WTC11 (cell line): ENCODE measurements around the gene KCTD3. TPM values are rescaled to one million over a fixed set of nuclear protein-coding genes. Genes with fewer than 3 reads are reported as not detected.

ENCODE experiments used
- ATAC-seq: fragments of 200-7000 bp; cut with Tn5 transposase; 2 replicates; pipeline ENCODE4 v1.10.0; 2021; ENCODE audit warnings: mild to moderate bottlenecking, moderate library complexity
- CTCF ChIA-PET: fragments of 300-600 bp; sonication (Branson Sonifier 250); formaldehyde crosslinking; loops from one replicate; lab custom pipeline; 2021; ENCODE audit warnings: antibody characterized with exemption; lab: Charles Lee
- POLR2A ChIA-PET: fragments of 350-600 bp; sonication (Branson Sonifier 250); formaldehyde crosslinking; loops from one replicate; lab custom pipeline; 2021; ENCODE audit warnings: antibody characterized with exemption; lab: Charles Lee
- DNase-seq: peaks from one replicate; pipeline ENCODE4 v3.0.0; 2021; ENCODE audit warnings: low spot score
- H3K27ac Mint-ChIP-seq: 2 replicates; pipeline ENCODE4 v1.8.0; 2021; ENCODE audit warnings: mixed read lengths
- H3K27me3 Mint-ChIP-seq: 2 replicates; pipeline ENCODE4 v1.8.0; 2021; ENCODE audit warnings: low read depth, mild to moderate bottlenecking, moderate library complexity, mixed read lengths
- H3K36me3 Mint-ChIP-seq: 2 replicates; pipeline ENCODE4 v1.8.0; 2021; ENCODE audit warnings: mixed read lengths
- H3K4me1 Mint-ChIP-seq: 2 replicates; pipeline ENCODE4 v1.8.0; 2022; ENCODE audit warnings: mixed read lengths
- H3K4me3 Mint-ChIP-seq: 2 replicates; pipeline ENCODE4 v1.8.0; 2021; ENCODE audit warnings: mild to moderate bottlenecking, moderate library complexity, mixed read lengths
- H3K9me3 Mint-ChIP-seq: 2 replicates; pipeline ENCODE4 v1.8.0; 2021; ENCODE audit warnings: mixed read lengths
- FOXJ3 ChIP-seq: sonication (generic); formaldehyde crosslinking; IDR thresholded peaks from 2 replicates; pipeline ENCODE4 v1.9.0; 2021; ENCODE audit warnings: missing genetic modification reagents, mild to moderate bottlenecking, borderline replicate concordance
- MXD4 ChIP-seq: fragments of 250-450 bp; sonication (Bioruptor Pico); IDR thresholded peaks from 2 replicates; pipeline ENCODE4 v1.8.0; 2021; ENCODE audit warnings: mild to moderate bottlenecking, moderate library complexity, borderline replicate concordance
- OVOL2 ChIP-seq: fragments of 250-450 bp; sonication (Bioruptor Pico); IDR thresholded peaks from 2 replicates; pipeline ENCODE4 v1.9.0; 2021; ENCODE audit warnings: mild to moderate bottlenecking, borderline replicate concordance
- PRRX2 ChIP-seq: fragments of 250-450 bp; sonication (Bioruptor Pico); IDR thresholded peaks from 2 replicates; pipeline ENCODE4 v1.8.0; 2021; ENCODE audit warnings: mild to moderate bottlenecking
- SMAD3 ChIP-seq: sonication (generic); formaldehyde crosslinking; IDR thresholded peaks from 2 replicates; pipeline ENCODE4 v1.8.0; 2022; ENCODE audit warnings: missing genetic modification reagents, mild to moderate bottlenecking, borderline replicate concordance
- SMAD4 ChIP-seq: sonication (generic); formaldehyde crosslinking; IDR thresholded peaks from 2 replicates; pipeline ENCODE4 v1.8.0; 2022; ENCODE audit warnings: mild to moderate bottlenecking, missing genetic modification reagents
- ZNF263 ChIP-seq: sonication (generic); formaldehyde crosslinking; IDR thresholded peaks from 2 replicates; pipeline ENCODE4 v1.8.1; 2022; ENCODE audit warnings: low read depth, mild to moderate bottlenecking, moderate library complexity, missing genetic modification reagents
- ZNF416 ChIP-seq: fragments of 250-450 bp; sonication (Bioruptor Pico); IDR thresholded peaks from 2 replicates; pipeline ENCODE4 v1.9.0; 2021; ENCODE audit warnings: mild to moderate bottlenecking, inconsistent platforms
- ZNF671 ChIP-seq: fragments of 250-450 bp; sonication (Bioruptor Pico); IDR thresholded peaks from 2 replicates; pipeline ENCODE4 v1.8.0; 2021; ENCODE audit warnings: mild to moderate bottlenecking
- total RNA-seq: library from RNA; stranded (reverse); gene quantifications from 3 replicates; pipeline ENCODE4 v1.2.3, GENCODE V29; 2021
- TF ChIP-seq, protein P1 (sequence below): sonication (generic); formaldehyde crosslinking; IDR thresholded peaks from 2 replicates; pipeline ENCODE4 v1.8.1; 2022; ENCODE audit warnings: low read depth, missing genetic modification reagents, borderline replicate concordance
- TF ChIP-seq, protein P2 (sequence below): fragments of 200-600 bp; IDR thresholded peaks from 2 replicates; pipeline ENCODE4 v1.8.0; 2022; ENCODE audit warnings: antibody characterized with exemption
- TF ChIP-seq, protein P3 (sequence below): sonication (generic); formaldehyde crosslinking; IDR thresholded peaks from 2 replicates; pipeline ENCODE4 v1.8.1; 2022; ENCODE audit warnings: mild to moderate bottlenecking, missing genetic modification reagents, moderate library complexity, borderline replicate concordance
- TF ChIP-seq, protein P4 (sequence below): sonication (generic); formaldehyde crosslinking; IDR thresholded peaks from 2 replicates; pipeline ENCODE4 v1.8.0; 2022; ENCODE audit warnings: missing genetic modification reagents
- TF ChIP-seq, protein P5 (sequence below): sonication (generic); formaldehyde crosslinking; IDR thresholded peaks from 2 replicates; pipeline ENCODE4 v1.8.0; 2023; ENCODE audit warnings: mild to moderate bottlenecking, missing genetic modification reagents
- TF ChIP-seq, protein P6 (sequence below): fragments of 250-450 bp; sonication (Bioruptor Pico); IDR thresholded peaks from 2 replicates; pipeline ENCODE4 v2.1.2; 2022; ENCODE audit warnings: mild to moderate bottlenecking, moderate library complexity

The KCTD3 gene
- total RNA-seq, 1 experiment from 2014 or later = 55.6 TPM

DNA sequence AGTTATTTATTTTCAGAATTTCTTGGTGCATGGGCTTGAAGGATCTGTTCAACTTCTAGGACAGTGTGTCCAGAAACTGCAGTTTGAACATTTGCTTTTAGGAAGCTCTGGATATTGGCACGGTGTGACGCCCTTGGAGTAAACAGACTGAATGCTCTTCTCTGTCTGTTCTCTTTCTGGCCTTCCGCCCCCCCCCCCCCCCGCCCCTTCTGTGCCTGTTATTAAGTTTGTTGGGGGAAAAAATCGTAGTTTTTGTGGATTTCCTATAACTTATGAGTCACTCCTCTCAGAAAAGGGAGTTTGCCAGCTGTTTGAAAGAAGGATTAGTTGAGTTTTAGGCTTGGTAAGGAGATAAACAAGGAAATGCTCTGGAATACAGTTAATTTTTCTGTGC, 1.2 kb downstream of the KCTD3 start (continued):
- TF ChIP-seq, protein P1, sequence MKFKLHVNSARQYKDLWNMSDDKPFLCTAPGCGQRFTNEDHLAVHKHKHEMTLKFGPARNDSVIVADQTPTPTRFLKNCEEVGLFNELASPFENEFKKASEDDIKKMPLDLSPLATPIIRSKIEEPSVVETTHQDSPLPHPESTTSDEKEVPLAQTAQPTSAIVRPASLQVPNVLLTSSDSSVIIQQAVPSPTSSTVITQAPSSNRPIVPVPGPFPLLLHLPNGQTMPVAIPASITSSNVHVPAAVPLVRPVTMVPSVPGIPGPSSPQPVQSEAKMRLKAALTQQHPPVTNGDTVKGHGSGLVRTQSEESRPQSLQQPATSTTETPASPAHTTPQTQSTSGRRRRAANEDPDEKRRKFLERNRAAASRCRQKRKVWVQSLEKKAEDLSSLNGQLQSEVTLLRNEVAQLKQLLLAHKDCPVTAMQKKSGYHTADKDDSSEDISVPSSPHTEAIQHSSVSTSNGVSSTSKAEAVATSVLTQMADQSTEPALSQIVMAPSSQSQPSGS (CRISPR knock-in tag) = no peak
- TF ChIP-seq, protein P2, sequence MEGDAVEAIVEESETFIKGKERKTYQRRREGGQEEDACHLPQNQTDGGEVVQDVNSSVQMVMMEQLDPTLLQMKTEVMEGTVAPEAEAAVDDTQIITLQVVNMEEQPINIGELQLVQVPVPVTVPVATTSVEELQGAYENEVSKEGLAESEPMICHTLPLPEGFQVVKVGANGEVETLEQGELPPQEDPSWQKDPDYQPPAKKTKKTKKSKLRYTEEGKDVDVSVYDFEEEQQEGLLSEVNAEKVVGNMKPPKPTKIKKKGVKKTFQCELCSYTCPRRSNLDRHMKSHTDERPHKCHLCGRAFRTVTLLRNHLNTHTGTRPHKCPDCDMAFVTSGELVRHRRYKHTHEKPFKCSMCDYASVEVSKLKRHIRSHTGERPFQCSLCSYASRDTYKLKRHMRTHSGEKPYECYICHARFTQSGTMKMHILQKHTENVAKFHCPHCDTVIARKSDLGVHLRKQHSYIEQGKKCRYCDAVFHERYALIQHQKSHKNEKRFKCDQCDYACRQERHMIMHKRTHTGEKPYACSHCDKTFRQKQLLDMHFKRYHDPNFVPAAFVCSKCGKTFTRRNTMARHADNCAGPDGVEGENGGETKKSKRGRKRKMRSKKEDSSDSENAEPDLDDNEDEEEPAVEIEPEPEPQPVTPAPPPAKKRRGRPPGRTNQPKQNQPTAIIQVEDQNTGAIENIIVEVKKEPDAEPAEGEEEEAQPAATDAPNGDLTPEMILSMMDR = no peak
- no peak for TF ChIP-seq ZNF671 (CRISPR knock-in tag)
- TF ChIP-seq, protein P3, sequence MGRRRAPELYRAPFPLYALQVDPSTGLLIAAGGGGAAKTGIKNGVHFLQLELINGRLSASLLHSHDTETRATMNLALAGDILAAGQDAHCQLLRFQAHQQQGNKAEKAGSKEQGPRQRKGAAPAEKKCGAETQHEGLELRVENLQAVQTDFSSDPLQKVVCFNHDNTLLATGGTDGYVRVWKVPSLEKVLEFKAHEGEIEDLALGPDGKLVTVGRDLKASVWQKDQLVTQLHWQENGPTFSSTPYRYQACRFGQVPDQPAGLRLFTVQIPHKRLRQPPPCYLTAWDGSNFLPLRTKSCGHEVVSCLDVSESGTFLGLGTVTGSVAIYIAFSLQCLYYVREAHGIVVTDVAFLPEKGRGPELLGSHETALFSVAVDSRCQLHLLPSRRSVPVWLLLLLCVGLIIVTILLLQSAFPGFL (CRISPR knock-in tag) = no peak
- TF ChIP-seq FOXJ3 (CRISPR knock-in tag) = no peak

DNA sequence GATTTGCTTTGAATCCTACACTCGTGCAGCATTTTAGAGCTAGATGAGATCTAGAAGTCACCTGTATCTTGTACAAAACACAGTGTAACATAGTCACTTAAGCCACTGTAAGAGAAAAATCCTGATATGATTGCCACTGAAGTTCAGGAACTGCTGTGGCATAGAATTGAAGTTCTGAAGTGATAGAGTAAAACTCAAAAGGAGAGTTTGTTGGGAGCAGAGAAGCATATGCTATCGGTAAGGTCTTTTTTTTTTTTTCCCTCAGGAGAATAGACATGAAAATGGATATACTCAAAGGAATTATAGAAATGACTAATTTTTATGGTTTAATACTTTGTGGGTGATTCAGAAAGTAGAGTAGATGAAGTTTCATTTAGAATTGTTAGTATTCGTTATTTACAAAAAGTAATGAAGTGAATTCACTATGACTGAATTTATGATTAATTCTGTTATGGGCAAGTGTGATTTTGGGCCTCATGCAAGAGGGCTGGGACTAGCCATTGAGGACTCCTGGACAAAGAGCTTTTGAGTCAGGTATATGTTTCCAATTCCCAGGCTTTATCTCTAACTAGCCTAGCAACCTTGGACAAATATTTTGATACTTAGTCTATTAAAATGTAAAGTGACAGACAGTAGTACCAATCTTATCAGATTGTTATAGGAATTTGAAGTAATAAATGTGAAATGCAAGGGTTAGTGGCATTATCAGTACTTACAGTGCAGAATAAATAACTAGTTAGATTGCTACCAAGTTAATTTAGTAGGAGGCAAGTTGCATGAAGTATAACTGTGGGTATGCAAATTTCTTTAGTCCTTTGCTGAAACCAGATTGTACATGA, 3.1 kb downstream of the KCTD3 start:
- Mint-ChIP-seq H3K36me3 (0 out of 2 replicates have a peak, but pooled peaks cover 4% of the 10 kb centered on the region), H3K27ac (peak overlapping the region; percentile 34; the same call in 1 of the 2 replicates), H3K9me3 (no peaks in the 10 kb centered on the region), H3K4me1 (peaks cover 44% of the 10 kb centered on the region), H3K27me3 (no peaks in the 10 kb centered on the region), H3K4me3 (peak overlapping the region; percentile 93)
- ATAC-seq (no peak), DNase-seq (no peak)
- ChIA-PET POLR2A (no interaction called here), CTCF (no interaction called here)
- no peak for TF ChIP-seq SMAD3 (CRISPR knock-in tag)
- no peak for TF ChIP-seq ZNF416 (CRISPR knock-in tag)
- TF ChIP-seq OVOL2 (CRISPR knock-in tag) = no peak
- TF ChIP-seq, protein P4, sequence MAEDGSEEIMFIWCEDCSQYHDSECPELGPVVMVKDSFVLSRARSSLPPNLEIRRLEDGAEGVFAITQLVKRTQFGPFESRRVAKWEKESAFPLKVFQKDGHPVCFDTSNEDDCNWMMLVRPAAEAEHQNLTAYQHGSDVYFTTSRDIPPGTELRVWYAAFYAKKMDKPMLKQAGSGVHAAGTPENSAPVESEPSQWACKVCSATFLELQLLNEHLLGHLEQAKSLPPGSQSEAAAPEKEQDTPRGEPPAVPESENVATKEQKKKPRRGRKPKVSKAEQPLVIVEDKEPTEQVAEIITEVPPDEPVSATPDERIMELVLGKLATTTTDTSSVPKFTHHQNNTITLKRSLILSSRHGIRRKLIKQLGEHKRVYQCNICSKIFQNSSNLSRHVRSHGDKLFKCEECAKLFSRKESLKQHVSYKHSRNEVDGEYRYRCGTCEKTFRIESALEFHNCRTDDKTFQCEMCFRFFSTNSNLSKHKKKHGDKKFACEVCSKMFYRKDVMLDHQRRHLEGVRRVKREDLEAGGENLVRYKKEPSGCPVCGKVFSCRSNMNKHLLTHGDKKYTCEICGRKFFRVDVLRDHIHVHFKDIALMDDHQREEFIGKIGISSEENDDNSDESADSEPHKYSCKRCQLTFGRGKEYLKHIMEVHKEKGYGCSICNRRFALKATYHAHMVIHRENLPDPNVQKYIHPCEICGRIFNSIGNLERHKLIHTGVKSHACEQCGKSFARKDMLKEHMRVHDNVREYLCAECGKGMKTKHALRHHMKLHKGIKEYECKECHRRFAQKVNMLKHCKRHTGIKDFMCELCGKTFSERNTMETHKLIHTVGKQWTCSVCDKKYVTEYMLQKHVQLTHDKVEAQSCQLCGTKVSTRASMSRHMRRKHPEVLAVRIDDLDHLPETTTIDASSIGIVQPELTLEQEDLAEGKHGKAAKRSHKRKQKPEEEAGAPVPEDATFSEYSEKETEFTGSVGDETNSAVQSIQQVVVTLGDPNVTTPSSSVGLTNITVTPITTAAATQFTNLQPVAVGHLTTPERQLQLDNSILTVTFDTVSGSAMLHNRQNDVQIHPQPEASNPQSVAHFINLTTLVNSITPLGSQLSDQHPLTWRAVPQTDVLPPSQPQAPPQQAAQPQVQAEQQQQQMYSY (CRISPR knock-in tag) = no peak
- TF ChIP-seq, protein P5, sequence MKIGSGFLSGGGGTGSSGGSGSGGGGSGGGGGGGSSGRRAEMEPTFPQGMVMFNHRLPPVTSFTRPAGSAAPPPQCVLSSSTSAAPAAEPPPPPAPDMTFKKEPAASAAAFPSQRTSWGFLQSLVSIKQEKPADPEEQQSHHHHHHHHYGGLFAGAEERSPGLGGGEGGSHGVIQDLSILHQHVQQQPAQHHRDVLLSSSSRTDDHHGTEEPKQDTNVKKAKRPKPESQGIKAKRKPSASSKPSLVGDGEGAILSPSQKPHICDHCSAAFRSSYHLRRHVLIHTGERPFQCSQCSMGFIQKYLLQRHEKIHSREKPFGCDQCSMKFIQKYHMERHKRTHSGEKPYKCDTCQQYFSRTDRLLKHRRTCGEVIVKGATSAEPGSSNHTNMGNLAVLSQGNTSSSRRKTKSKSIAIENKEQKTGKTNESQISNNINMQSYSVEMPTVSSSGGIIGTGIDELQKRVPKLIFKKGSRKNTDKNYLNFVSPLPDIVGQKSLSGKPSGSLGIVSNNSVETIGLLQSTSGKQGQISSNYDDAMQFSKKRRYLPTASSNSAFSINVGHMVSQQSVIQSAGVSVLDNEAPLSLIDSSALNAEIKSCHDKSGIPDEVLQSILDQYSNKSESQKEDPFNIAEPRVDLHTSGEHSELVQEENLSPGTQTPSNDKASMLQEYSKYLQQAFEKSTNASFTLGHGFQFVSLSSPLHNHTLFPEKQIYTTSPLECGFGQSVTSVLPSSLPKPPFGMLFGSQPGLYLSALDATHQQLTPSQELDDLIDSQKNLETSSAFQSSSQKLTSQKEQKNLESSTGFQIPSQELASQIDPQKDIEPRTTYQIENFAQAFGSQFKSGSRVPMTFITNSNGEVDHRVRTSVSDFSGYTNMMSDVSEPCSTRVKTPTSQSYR (CRISPR knock-in tag) = no peak
- TF ChIP-seq ZNF263 (CRISPR knock-in tag) = no peak
- TF ChIP-seq, protein P3 (CRISPR knock-in tag) = no peak
- TF ChIP-seq MXD4 (CRISPR knock-in tag) = no peak
- TF ChIP-seq, protein P6, sequence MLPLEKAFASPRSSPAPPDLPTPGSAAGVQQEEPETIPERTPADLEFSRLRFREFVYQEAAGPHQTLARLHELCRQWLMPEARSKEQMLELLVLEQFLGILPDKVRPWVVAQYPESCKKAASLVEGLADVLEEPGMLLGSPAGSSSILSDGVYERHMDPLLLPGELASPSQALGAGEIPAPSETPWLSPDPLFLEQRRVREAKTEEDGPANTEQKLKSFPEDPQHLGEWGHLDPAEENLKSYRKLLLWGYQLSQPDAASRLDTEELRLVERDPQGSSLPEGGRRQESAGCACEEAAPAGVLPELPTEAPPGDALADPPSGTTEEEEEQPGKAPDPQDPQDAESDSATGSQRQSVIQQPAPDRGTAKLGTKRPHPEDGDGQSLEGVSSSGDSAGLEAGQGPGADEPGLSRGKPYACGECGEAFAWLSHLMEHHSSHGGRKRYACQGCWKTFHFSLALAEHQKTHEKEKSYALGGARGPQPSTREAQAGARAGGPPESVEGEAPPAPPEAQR (CRISPR knock-in tag) = no peak
- TF ChIP-seq ZNF671 (CRISPR knock-in tag) = no peak
- TF ChIP-seq SMAD4 (CRISPR knock-in tag) = no peak
- TF ChIP-seq PRRX2 (CRISPR knock-in tag) = no peak
